ENCODE data around the gene PDE3B.
"Not testable (repeated sequence)": the region's sequence is repeated elsewhere in the genome, so short reads cannot be mapped to it uniquely, and the experiment has no call there.

The PDE3B gene

DNA sequence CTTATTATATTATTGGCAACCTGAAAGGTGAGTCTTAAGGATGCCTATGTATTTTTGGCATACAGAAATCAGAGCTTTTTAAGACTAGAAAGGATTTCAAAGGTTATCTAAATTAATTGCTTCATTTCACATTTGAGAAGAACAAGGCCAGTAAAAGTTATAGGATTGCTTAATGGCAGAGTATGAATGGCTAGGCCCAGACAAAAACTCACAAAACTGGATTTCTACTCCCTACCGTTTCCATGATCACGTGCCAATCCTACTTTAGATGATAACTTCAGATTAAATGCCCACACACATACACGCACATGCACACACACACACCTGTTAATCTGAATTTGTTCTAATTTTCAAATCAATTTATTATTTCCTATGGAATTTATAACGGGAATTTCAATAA is 1.8 kb upstream of the PDE3B start:
- no peak for DNase-seq (ENCODE audit: low read depth)

- DNase-seq (ENCODE audit: low read depth): no peak
Observed at GRCh38 chr11:14642453-14642852, 1.2 kb upstream of the PDE3B start.

GRCh38 chr11:14642873-14643696 is 519 bp upstream of the PDE3B start:
- no peak for DNase-seq (ENCODE audit: low read depth)

DNA sequence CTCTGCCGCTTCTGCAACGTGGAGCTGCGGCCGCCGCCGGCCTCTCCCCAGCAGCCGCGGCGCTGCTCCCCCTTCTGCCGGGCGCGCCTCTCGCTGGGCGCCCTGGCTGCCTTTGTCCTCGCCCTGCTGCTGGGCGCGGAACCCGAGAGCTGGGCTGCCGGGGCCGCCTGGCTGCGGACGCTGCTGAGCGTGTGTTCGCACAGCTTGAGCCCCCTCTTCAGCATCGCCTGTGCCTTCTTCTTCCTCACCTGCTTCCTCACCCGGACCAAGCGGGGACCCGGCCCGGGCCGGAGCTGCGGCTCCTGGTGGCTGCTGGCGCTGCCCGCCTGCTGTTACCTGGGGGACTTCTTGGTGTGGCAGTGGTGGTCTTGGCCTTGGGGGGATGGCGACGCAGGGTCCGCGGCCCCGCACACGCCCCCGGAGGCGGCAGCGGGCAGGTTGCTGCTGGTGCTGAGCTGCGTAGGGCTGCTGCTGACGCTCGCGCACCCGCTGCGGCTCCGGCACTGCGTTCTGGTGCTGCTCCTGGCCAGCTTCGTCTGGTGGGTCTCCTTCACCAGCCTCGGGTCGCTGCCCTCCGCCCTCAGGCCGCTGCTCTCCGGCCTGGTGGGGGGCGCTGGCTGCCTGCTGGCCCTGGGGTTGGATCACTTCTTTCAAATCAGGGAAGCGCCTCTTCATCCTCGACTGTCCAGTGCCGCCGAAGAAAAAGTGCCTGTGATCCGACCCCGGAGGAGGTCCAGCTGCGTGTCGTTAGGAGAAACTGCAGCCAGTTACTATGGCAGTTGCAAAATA is 816 bp downstream of the PDE3B start:
- peak; percentile 22 for DNase-seq (ENCODE audit: low read depth)

DNA sequence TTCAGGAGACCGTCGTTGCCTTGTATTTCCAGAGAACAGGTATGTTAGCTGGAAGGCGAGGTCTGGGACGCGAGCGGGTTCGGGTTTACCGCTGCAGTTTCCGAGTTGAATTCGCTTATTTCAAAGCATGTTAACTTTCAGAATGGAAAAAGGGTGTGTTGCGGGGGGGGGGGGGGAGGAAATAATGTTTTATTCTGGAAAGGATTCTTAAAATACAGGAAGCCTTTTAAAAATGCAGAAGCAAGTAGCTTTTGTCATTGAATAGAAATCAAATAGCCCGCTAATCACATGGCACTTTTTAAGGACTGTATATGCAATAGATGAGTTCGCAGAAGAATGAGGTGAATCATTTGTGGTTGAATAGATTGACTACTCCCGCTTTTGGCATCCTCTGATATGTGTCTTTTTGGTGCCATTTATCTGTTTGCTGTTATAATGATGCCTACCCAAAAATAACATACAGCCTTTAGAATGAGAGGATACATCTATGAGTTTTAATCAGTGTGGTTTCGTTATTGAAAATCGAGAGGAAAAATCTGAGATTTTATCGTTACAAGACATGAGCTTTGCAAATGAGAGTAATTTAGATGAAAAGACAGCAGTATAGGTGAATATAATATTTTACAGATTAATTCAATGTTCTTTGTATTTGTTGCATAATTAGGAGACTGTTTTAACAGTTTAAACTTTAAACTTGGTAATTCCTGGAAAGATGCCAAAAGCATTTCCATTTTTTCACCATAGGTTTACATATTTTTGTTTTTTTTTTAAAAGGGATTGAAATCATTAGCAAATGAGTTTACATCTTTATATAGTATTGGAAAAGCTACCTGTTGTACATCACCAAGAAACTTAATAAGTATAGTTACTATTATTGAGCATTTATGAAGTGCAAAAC is 1.7 kb downstream of the PDE3B start:
- DNase-seq (ENCODE audit: low read depth): no peak

- DNase-seq (ENCODE audit: low read depth): no peak
Observed at GRCh38 chr11:14645985-14646900, 2.6 kb downstream of the PDE3B start.

DNA sequence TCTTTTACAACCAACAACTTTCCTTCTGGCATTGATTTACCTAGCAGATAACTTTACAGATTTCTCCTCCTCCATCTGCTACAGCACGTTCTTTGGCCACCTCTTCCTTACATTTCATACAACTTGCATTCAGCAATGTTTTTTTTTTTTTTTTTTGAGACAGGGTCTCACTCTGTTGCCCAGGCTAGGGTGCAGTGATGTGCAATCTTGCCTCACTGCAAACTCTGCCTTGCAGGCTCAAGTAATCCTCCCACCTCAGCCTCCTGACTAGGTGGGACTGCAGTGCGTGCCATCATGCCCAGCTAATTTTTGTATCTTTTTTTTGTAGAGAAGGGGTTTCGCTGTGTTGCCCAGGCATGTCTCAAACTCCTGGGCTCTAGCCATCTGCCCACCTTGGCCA is 6.5 kb downstream of the PDE3B start:
- DNase-seq (ENCODE audit: low read depth): no peak

DNA sequence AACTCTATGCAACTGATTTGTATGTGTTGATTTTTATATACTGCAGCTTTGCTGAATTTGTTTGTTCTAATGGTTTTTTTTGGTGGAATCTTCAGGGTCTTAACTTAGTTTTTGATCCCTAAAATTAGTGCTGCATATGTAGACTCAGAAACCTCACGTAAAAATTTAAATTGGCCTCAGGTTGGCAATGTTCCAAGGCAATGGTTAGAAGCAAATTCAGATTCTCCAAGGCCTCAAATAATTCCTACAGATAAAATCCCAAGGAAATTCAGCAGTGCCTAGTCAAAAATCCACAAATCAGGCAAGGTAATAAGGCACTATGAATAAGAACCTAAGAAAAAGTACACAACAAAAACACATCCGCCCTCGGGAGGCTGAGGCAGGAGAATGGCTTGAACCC is 9.5 kb downstream of the PDE3B start:
- no peak for DNase-seq (ENCODE audit: low read depth)

DNA sequence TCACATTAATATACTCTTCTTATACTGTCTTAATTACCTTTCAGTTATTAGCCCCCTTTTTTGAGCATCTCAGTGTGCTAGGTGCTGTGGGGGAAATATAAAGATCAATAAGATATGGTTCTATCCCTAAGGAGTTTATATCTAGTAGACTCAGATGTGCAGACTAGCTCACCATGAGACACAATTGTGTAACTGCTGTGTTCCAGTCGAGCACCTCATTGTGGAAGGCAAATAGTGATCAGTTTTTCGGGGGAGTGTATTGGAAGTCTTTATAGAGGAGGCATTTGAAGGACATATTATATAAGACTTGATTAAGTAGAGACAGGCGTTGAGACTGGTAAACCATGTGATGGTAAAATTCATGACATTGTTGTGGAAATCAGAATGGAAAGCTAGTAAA is 11.8 kb downstream of the PDE3B start:
- DNase-seq (ENCODE audit: low read depth): no peak

DNA sequence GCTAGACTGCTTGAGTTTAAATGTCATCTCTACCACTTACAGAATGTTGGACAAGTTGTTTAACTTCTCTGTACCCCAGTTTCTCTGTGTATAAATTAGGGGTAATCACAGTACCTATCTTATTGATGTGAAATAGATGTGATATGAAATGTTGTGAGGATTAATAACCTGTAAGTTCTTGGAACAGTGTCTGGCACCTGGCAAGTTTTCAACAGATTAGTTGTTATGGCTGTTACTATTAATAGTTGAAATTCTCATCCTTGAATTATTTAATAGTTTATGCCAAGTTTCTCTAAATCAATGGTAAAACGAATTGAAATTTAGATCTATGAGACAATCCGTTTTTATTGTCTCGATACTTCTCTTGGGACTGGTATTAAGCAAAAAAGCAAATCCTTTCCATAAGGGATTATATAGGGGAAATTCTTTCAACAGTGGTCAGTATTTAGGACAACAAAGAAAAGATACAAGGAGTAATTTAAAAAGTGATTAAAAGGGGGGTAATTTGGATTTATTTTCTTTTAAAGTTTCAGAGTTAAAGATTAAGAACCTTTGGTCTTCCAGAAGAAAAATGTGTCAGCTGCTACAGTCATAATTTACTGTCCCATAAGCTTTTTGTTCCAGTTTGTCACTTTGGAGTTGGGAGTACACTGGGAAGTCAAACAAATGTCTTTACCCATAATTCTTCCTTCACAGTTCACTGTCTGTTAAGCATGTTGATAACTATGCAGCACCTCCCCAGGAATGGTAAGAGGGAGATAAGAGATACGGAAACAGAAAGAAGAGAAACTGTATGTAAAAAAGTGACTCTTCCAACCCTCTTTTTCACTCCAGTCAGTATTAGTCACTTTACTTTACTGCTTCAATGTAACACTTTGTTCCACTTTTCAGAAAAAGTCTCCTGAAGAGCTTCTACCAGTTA is 13.2 kb downstream of the PDE3B start:
- DNase-seq (ENCODE audit: low read depth): no peak

DNA sequence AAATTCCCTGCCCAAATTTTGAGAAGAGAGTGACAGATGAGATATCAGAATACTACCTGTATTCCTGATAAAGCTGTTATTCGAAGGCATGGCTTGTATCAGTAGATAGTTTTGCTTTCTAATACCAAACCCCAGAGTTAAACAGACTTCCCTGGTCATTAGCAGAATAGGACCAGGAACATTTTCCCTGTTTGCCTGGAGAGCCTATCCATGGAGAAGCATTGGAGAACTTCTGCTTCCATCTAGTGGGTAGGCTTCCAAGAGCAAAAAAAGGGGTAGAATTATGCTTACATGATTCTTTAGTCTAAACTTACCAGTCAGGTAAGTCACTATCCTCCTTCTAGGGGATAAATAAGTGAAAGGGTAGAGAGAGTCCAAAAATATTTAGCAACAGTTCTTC is 14.2 kb downstream of the PDE3B start:
- DNase-seq (ENCODE audit: low read depth): no peak

GRCh38 chr11:14664926-14665325 is 21.3 kb downstream of the PDE3B start:
- not testable (repeated sequence) for DNase-seq (ENCODE audit: low read depth)

- not testable (repeated sequence) for DNase-seq (ENCODE audit: low read depth)
Observed at GRCh38 chr11:14667329-14667728, 23.7 kb downstream of the PDE3B start.

DNA sequence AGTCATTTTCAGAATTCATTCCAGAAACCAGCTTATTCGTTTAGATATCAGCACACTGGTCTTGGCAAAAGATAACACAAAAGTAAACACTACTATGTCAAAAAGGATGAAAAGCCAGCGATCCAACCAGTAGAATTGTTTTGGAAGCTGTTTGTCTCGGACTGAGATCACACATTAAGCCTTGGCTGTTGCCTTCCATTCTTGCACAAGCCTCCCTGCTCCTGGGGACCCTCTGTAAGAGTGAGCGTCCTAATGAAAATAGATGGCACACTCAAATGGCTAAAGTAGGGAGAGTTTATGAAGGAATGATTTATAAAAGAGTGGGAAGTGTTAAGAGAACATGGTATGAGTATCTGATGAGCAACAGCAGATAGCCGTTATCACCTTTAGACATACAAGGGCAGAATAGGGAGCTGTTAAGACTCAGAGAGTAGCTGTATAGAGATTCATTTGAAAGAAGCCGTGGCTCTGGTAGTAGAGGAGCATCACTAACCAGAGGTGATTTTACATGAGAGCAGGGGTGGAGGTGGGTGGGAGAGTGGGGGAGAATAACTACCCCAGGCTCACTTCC is 25.2 kb downstream of the PDE3B start:
- no peak for DNase-seq (ENCODE audit: low read depth)

GRCh38 chr11:14669499-14669898 is 25.9 kb downstream of the PDE3B start:
- DNase-seq (ENCODE audit: low read depth): no peak

DNA sequence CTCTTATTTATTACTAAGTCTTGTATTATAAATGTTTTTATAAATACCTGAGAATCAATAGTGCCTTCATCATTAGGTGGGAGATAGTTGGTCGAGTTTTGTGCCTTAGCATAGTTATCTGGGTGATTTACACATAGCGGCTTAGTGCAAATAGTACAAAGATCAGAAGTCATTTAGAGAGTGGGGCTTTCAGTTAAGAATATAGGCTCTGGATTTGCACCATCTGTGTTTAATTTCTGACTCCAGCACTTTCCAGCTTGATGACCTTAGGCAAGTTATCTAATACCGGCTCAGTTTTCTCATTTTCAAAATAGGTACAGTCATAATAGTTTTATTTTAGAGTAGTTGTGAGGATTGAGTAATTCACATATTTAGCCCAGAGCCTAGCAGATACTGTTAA is 26.4 kb downstream of the PDE3B start:
- no peak for DNase-seq (ENCODE audit: low read depth)

- DNase-seq (ENCODE audit: low read depth): no peak
Observed at GRCh38 chr11:14672635-14673034, 29.0 kb downstream of the PDE3B start.

DNA sequence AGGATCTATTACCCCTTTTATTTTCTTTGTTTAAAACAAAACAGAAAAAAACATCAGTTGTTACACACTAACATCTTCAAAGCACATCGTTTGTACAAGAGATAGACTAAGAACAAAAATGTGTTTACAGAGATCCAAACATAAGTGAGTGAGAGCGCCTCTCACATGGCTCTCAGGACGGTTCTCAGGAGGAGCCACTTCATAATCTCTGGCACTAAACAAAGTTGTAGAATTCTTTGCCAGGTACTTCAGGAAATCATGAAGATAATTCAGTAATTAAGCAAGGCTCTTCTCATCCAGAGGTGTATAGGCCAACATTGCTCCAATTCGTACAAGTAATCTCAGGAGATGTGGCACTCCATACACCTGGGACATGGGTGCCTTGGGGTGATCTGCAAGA is 29.8 kb downstream of the PDE3B start:
- DNase-seq (ENCODE audit: low read depth): no peak

GRCh38 chr11:14673824-14674405 is 30.3 kb downstream of the PDE3B start:
- no peak for DNase-seq (ENCODE audit: low read depth)
